ENCODE data around the gene CCNH.

Gene CCNH

DNA sequence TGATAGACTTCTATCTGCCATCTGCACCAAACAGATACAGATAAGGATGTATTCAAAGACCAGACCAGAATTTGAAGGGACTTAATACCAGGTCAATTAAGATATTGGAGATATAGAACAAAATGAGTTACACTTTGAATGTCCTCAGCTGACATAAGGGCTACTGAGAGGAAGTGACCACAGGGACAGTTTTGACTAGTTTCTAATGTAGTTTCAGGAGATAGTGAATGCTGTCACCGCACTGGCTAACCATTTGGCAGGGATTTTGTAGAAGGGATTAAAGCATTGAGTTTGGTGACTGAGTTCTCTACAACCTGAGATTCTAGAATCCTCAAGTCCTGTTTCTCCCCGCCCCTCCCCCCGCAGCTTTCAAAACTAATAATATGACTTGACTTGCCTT is 22.7 kb downstream of the CCNH start:
- H3K4me1 ChIP-seq (ENCODE audit: control insufficient read depth, insufficient read depth, low read length), result no peaks in the 10 kb centered on the region
- no peak overlapping the region for H3K4me3 ChIP-seq (ENCODE audit: low read depth, low read length)
- no peak overlapping the region for H3K9ac ChIP-seq (ENCODE audit: low read length)
- peaks cover 97% of the 10 kb centered on the region for H3K36me3 ChIP-seq (ENCODE audit: control insufficient read depth, insufficient read depth, low read length)
- no peaks in the 10 kb centered on the region for H3K9me3 ChIP-seq (ENCODE audit: control insufficient read depth, insufficient read depth, low read depth, low read length)
- H3K27me3 ChIP-seq (ENCODE audit: control insufficient read depth, insufficient read depth, low read length), result no peaks in the 10 kb centered on the region
- H3K27ac ChIP-seq (ENCODE audit: low read depth, low read length), result no peak overlapping the region

GRCh38 chr5:87389296-87390034 is 23.3 kb downstream of the CCNH start:
- Histone ChIP-seq H3K9me3 (ENCODE audit: control insufficient read depth, insufficient read depth, low read depth, low read length) (no peaks in the 10 kb centered on the region), H3K4me1 (ENCODE audit: control insufficient read depth, insufficient read depth, low read length) (no peaks in the 10 kb centered on the region), H3K27ac (ENCODE audit: low read depth, low read length) (no peak overlapping the region), H3K9ac (ENCODE audit: low read length) (no peak overlapping the region), H3K27me3 (ENCODE audit: control insufficient read depth, insufficient read depth, low read length) (no peaks in the 10 kb centered on the region), H3K4me3 (ENCODE audit: low read depth, low read length) (no peak overlapping the region), H3K36me3 (ENCODE audit: control insufficient read depth, insufficient read depth, low read length) (peaks cover 97% of the 10 kb centered on the region)

DNA sequence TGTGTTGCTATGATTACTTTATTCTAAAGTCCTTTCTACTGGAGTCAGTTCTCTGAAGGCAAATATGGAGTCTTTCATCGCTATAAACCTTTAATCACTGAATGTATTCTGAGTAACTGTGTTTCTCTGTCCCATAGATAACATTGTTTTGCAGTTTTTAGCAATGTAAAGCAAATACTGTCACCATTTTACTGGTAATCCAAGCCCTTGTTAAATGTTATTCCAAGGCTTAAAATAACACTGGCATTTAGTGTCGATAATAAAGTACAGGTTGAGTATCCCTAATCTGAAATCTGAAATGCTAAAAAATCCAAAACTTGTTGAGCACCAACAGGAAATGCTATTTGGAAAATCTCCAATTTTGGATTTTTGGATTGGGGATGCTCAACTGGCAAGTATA is 24.6 kb downstream of the CCNH start:
- Histone ChIP-seq H3K9ac (ENCODE audit: low read length) (no peak overlapping the region), H3K27ac (ENCODE audit: low read depth, low read length) (no peak overlapping the region), H3K36me3 (ENCODE audit: control insufficient read depth, insufficient read depth, low read length) (peaks cover 95% of the 10 kb centered on the region), H3K4me1 (ENCODE audit: control insufficient read depth, insufficient read depth, low read length) (no peaks in the 10 kb centered on the region), H3K27me3 (ENCODE audit: control insufficient read depth, insufficient read depth, low read length) (no peaks in the 10 kb centered on the region), H3K4me3 (ENCODE audit: low read depth, low read length) (no peak overlapping the region), H3K9me3 (ENCODE audit: control insufficient read depth, insufficient read depth, low read depth, low read length) (no peaks in the 10 kb centered on the region)

DNA sequence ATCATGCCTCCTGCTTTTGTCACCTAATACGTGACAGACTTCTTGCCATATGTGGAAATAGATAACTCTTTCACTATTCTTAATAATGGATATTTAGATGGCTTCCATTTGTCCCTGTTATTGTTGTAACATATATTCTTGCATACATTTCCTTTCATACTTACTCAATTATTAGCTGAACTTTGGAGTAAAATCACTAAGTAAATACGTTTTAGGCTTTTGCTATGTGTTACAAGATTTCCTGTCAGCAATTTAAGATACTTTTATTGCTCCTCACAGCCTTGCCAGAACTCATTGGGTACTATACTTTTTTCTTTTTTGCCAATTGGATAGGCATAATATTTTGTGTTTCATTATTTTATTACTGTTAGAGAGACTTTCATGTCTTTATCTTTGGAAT is 26.9 kb downstream of the CCNH start:
- no peak overlapping the region for H3K9ac ChIP-seq (ENCODE audit: low read length)

GRCh38 chr5:87383216-87383615 is 29.5 kb downstream of the CCNH start:
- no peak overlapping the region for H3K27ac ChIP-seq (ENCODE audit: low read depth, low read length)

More for the DNA sequence above, 26.9 kb downstream of the CCNH start:
- H3K4me1 ChIP-seq (ENCODE audit: control insufficient read depth, insufficient read depth, low read length), result no peaks in the 10 kb centered on the region
- no peak overlapping the region for H3K4me3 ChIP-seq (ENCODE audit: low read depth, low read length)
- H3K36me3 ChIP-seq (ENCODE audit: control insufficient read depth, insufficient read depth, low read length), result peaks cover 93% of the 10 kb centered on the region
- no peaks in the 10 kb centered on the region for H3K27me3 ChIP-seq (ENCODE audit: control insufficient read depth, insufficient read depth, low read length)
- no peak overlapping the region for H3K27ac ChIP-seq (ENCODE audit: low read depth, low read length)
- H3K9me3 ChIP-seq (ENCODE audit: control insufficient read depth, insufficient read depth, low read depth, low read length), result no peaks in the 10 kb centered on the region

DNA sequence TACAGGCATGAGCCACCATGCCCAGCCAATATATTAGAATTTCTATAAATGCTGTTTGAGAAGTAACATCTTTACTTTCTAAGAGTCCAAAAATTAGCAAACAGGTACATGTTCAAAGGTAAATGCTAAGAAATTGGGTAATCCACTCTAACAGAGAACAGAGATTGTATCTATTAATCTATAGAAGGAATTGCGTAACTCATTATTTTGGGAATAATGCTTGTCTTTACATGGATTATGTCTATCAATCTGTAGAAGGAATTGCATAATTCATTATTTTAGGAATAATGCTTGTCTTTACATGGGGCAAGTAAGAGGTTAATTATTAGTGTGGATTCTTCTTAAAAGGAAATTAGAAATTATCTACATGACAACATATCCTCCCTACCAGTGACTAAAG is 30.5 kb downstream of the CCNH start:
- Histone ChIP-seq H3K4me3 (ENCODE audit: low read depth, low read length) (no peak overlapping the region), H3K9me3 (ENCODE audit: control insufficient read depth, insufficient read depth, low read depth, low read length) (no peaks in the 10 kb centered on the region), H3K36me3 (ENCODE audit: control insufficient read depth, insufficient read depth, low read length) (peaks cover 87% of the 10 kb centered on the region), H3K27ac (ENCODE audit: low read depth, low read length) (no peak overlapping the region), H3K27me3 (ENCODE audit: control insufficient read depth, insufficient read depth, low read length) (no peaks in the 10 kb centered on the region), H3K4me1 (ENCODE audit: control insufficient read depth, insufficient read depth, low read length) (no peaks in the 10 kb centered on the region), H3K9ac (ENCODE audit: low read length) (no peak overlapping the region)

More at GRCh38 chr5:87383216-87383615, 29.5 kb downstream of the CCNH start:
- no peak overlapping the region for H3K9ac ChIP-seq (ENCODE audit: low read length)
- H3K36me3 ChIP-seq (ENCODE audit: control insufficient read depth, insufficient read depth, low read length), result peaks cover 89% of the 10 kb centered on the region
- H3K27me3 ChIP-seq (ENCODE audit: control insufficient read depth, insufficient read depth, low read length), result no peaks in the 10 kb centered on the region
- H3K4me3 ChIP-seq (ENCODE audit: low read depth, low read length), result no peak overlapping the region
- no peaks in the 10 kb centered on the region for H3K4me1 ChIP-seq (ENCODE audit: control insufficient read depth, insufficient read depth, low read length)
- H3K9me3 ChIP-seq (ENCODE audit: control insufficient read depth, insufficient read depth, low read depth, low read length), result no peaks in the 10 kb centered on the region

GRCh38 chr5:87372705-87373104 is 40.0 kb downstream of the CCNH start:
- Histone ChIP-seq H3K36me3 (ENCODE audit: control insufficient read depth, insufficient read depth, low read length) (peaks cover 57% of the 10 kb centered on the region), H3K9me3 (ENCODE audit: control insufficient read depth, insufficient read depth, low read depth, low read length) (no peaks in the 10 kb centered on the region), H3K27ac (ENCODE audit: low read depth, low read length) (no peak overlapping the region), H3K4me1 (ENCODE audit: control insufficient read depth, insufficient read depth, low read length) (no peaks in the 10 kb centered on the region), H3K9ac (ENCODE audit: low read length) (no peak overlapping the region), H3K27me3 (ENCODE audit: control insufficient read depth, insufficient read depth, low read length) (no peaks in the 10 kb centered on the region), H3K4me3 (ENCODE audit: low read depth, low read length) (no peak overlapping the region)

- no peak overlapping the region for H3K4me3 ChIP-seq (ENCODE audit: low read depth, low read length)
- peaks cover 38% of the 10 kb centered on the region for H3K36me3 ChIP-seq (ENCODE audit: control insufficient read depth, insufficient read depth, low read length)
- H3K9ac ChIP-seq (ENCODE audit: low read length), result no peak overlapping the region
- no peaks in the 10 kb centered on the region for H3K9me3 ChIP-seq (ENCODE audit: control insufficient read depth, insufficient read depth, low read depth, low read length)
- H3K27me3 ChIP-seq (ENCODE audit: control insufficient read depth, insufficient read depth, low read length), result no peaks in the 10 kb centered on the region
- peaks cover 4% of the 10 kb centered on the region; the same call in 1 of the 2 replicates for H3K4me1 ChIP-seq (ENCODE audit: control insufficient read depth, insufficient read depth, low read length)
- no peak overlapping the region for H3K27ac ChIP-seq (ENCODE audit: low read depth, low read length)
These were observed 43.3 kb downstream of the CCNH start for GRCh38 chr5:87369431-87369830.

DNA sequence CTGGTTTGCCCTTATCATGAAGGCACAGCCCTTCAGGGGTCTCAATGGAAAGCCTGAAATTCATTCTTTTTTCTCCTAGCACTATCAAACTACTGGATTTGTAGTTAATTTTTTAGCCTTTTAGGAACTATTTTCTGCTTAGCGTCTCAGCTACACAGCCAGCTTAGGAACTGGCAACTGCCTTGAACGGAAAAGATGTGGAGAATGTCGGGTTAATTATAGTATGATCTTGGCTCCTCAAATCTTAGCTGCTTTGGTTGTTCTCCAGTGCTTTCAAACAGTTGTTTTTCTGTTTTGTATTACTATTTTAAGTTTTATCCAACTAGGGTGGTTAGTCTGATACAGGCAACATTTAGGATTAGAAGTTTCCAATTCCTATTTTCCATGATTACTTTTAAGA is 44.1 kb downstream of the CCNH start:
- Histone ChIP-seq H3K4me3 (ENCODE audit: low read depth, low read length) (no peak overlapping the region), H3K9ac (ENCODE audit: low read length) (no peak overlapping the region), H3K36me3 (ENCODE audit: control insufficient read depth, insufficient read depth, low read length) (peaks cover 38% of the 10 kb centered on the region), H3K27ac (ENCODE audit: low read depth, low read length) (no peak overlapping the region), H3K27me3 (ENCODE audit: control insufficient read depth, insufficient read depth, low read length) (no peaks in the 10 kb centered on the region), H3K4me1 (ENCODE audit: control insufficient read depth, insufficient read depth, low read length) (peaks cover 11% of the 10 kb centered on the region; the same call in 1 of the 2 replicates), H3K9me3 (ENCODE audit: control insufficient read depth, insufficient read depth, low read depth, low read length) (no peaks in the 10 kb centered on the region)

DNA sequence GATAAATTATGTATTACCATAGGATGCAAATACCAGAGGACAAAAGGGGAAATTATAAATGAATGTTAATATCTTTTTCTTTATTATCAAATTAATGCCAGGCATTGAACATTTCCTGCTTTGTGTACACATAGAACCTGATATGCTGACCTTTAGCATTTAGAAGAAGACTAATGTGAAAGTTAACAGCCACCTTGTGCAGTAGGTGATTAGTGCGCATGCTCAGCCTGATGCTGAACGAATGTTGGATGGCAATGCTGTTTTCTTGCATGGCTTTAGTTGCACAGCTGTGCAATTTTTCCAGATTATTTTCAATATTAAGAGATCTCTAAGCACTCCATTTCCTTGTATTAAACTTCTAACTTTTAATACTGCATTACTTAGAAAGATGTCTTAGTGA is 45.5 kb downstream of the CCNH start:
- Histone ChIP-seq H3K36me3 (ENCODE audit: control insufficient read depth, insufficient read depth, low read length) (peaks cover 25% of the 10 kb centered on the region), H3K27ac (ENCODE audit: low read depth, low read length) (no peak overlapping the region), H3K4me3 (ENCODE audit: low read depth, low read length) (no peak overlapping the region), H3K4me1 (ENCODE audit: control insufficient read depth, insufficient read depth, low read length) (peaks cover 11% of the 10 kb centered on the region; the same call in 1 of the 2 replicates), H3K9ac (ENCODE audit: low read length) (no peak overlapping the region), H3K27me3 (ENCODE audit: control insufficient read depth, insufficient read depth, low read length) (no peaks in the 10 kb centered on the region), H3K9me3 (ENCODE audit: control insufficient read depth, insufficient read depth, low read depth, low read length) (no peaks in the 10 kb centered on the region)

GRCh38 chr5:87361536-87362213 is 51.1 kb downstream of the CCNH start:
- H3K36me3 ChIP-seq (ENCODE audit: control insufficient read depth, insufficient read depth, low read length), result peaks cover 9% of the 10 kb centered on the region

More at GRCh38 chr5:87361536-87362213, 51.1 kb downstream of the CCNH start:
- H3K9ac ChIP-seq (ENCODE audit: low read length), result no peak overlapping the region
- H3K27me3 ChIP-seq (ENCODE audit: control insufficient read depth, insufficient read depth, low read length), result no peaks in the 10 kb centered on the region
- no peak overlapping the region for H3K27ac ChIP-seq (ENCODE audit: low read depth, low read length)
- peaks cover 11% of the 10 kb centered on the region; the same call in 1 of the 2 replicates for H3K4me1 ChIP-seq (ENCODE audit: control insufficient read depth, insufficient read depth, low read length)
- H3K9me3 ChIP-seq (ENCODE audit: control insufficient read depth, insufficient read depth, low read depth, low read length), result no peaks in the 10 kb centered on the region
- no peak overlapping the region for H3K4me3 ChIP-seq (ENCODE audit: low read depth, low read length)

Data from HUES6 (cell line).